Heart left ventricle (tissue), 16 donors: Measurements from ENCODE around the gene MAPK8. TPM values are rescaled to one million over a fixed set of nuclear protein-coding genes. Genes with fewer than 3 reads are reported as not detected.

Experiments used
- ATAC-seq, 4 donors: fragments of 200-7000 bp; cut with Tn5 transposase; one replicate each; pipeline ENCODE4 v1.9.1; 2020 to 2022; ENCODE audit warnings: moderate library complexity in 4 of 4, mild to moderate bottlenecking in 3 of 4, moderate number of reproducible peaks in 1 of 4
- DNase-seq, 5 donors: peaks; one replicate each; pipeline ENCODE4 v3.0.0-alpha.2; 2020
- H3K27ac ChIP-seq, 12 donors: fragments of 200-600 bp; sonication (generic) in 4 of 12; one replicate each; pipeline versions ENCODE4 v1.5.0 to v1.8.0; 2016 to 2022; ENCODE audit warnings: mild to moderate bottlenecking in 2 of 12
- H3K27me3 ChIP-seq, 9 donors: fragments of 200-600 bp; sonication (generic) in 2 of 9; one replicate each; pipeline versions ENCODE4 v1.5.1 to v1.8.0; 2016 to 2022; ENCODE audit warnings: mild to moderate bottlenecking in 3 of 9
- H3K36me3 ChIP-seq, 9 donors: fragments of 200-600 bp; sonication (generic) in 2 of 9; one replicate each; pipeline versions ENCODE4 v1.5.0 to v1.8.0; 2018 to 2022; ENCODE audit warnings: mild to moderate bottlenecking in 2 of 9
- H3K4me1 ChIP-seq, 12 donors: fragments of 200-600 bp; sonication (generic) in 4 of 12; one replicate each; pipeline versions ENCODE4 v1.5.0 to v1.8.0; 2016 to 2022; ENCODE audit warnings: mild to moderate bottlenecking in 3 of 12
- H3K4me3 ChIP-seq, 12 donors: fragments of 200-600 bp; sonication (generic) in 4 of 12; one replicate each; pipeline versions ENCODE4 v1.5.0 to v1.8.0; 2017 to 2022; ENCODE audit warnings: mild to moderate bottlenecking in 9 of 12, moderate library complexity in 4 of 12
- H3K9me3 ChIP-seq, 12 donors: fragments of 200-600 bp; sonication (generic) in 4 of 12; one replicate each; pipeline versions ENCODE4 v1.5.0 to v1.8.0; 2016 to 2022; ENCODE audit warnings: mild to moderate bottlenecking in 1 of 12
- CTCF ChIP-seq, 12 donors: fragments of 200-600 bp; sonication (generic) in 4 of 12; IDR thresholded peaks; one replicate each; pipeline versions ENCODE4 v1.5.0 to v1.8.0; 2018 to 2022; ENCODE audit warnings: antibody characterized with exemption in 12 of 12, mild to moderate bottlenecking in 5 of 12
- POLR2A ChIP-seq, 2 donors: fragments of 450-650 bp; IDR thresholded peaks; one replicate each; pipeline ENCODE4 v1.6.1; 2017; ENCODE audit warnings: antibody characterized with exemption in 2 of 2, mild to moderate bottlenecking in 2 of 2, moderate library complexity in 2 of 2
- WGBS, 4 donors: extraction: QIAGEN DNeasy Blood & Tissue Kit in 2 of 4; methylation state at CpG; one replicate each; pipeline versions ENCODE4 v1.1.5 to v1.1.7; 2013 to 2018; 5-methylcytosine and 5-hydroxymethylcytosine counted together
- intact Hi-C, 10 donors: fragments of 100-400 bp; cut with DNase I; formaldehyde crosslinking; loops; one replicate each; pipeline versions ENCODE4 v1.11.1 to v1.14.2; 2022
- polyA plus RNA-seq, 2 donors: library from polyadenylated mRNA; stranded (reverse); fragments of 200-250 nt; gene quantifications; one replicate each; pipeline ENCODE4 v1.2.3, GENCODE V29; 2013
- total RNA-seq, 9 donors: library from RNA; depleted of rRNA in 2 of 9; stranded (reverse); fragments of >200 nt in 2 of 9; fragmentation: NEBNext Ultra II Directional in 3 of 9; extraction: Animal tissue kit (Norgen Biotek cat#: 25700) in 3 of 9; gene quantifications; one replicate each; pipeline versions ENCODE4 v1.1.0 to v1.2.4, GENCODE V29; 2016 to 2023
- donor health status: ischemic (EF 13 %, LVEDD 7.1; RV severe dilation, severe dysfunction).
- donor health status: healthy with polysubstance abuse.
- donor health status: DM: no; HTN: yes; CAD: no.
- donor health status: DM: no; HTN: no; CAD: no.
- donor health status: ischemic (EF 25% LVEDD 6.9; RV normal size, moderate dysfunction).
- donor health status: ischemic (EF 25% LVEDD 5.7; RV mildly dilated, moderate dysfunction).
- donor health status: healthy.
- donor health status: DM: yes; HTN: yes; CAD: no.
- donor health status: ischemic (EF 35%, LVEDD 5.7; RV mildly dilated, moderate dysfunction).
- donor health status: nonischemic (EF 11% LVEDD 7.7; RV severe dilation, severe dysfunction).
- donor health status: DM: yes; HTN: yes; CAD: no.
- donor health status: PGD.
- donor health status: ischemic (EF 29% LVEDD 5.4; RV normal size, mild dysfunction).
- donor health status: nonischemic (EF 23%, LVEDD 6.1; RV moderate dilation, normal function).

Gene MAPK8
- total and polyA plus RNA-seq, 11 donors: 4.2 to 36.8 (median 31.0) TPM

DNA sequence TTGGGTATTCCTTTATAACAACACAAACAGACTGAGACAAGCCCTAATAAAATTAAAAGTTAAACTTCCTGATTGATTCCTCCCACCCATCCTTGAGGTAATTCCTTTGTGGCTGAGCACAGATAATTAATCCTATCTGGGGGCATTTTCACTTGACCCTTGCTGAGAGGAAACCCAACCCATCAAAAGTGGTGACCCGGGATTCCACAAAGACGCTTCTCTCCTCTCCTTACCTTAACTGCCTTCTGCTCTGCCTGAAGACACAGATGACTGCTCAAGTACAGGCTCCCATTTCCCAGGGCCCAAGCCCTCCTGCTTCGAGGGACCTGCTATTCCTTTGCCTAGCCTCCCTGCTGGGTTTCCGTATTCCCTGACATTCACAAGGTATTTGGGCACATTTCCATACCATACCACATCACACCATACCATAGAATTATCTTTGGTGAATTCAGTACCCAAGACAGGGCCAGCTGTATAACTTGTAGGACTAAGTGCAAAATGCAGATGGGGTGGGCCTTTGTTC lies 9.8 kb upstream of the MAPK8 start:
- intact Hi-C loops: no loop called here
- TF ChIP-seq CTCF (IDR thresholded peaks at IDR 0.05) (no peak), POLR2A (IDR thresholded peaks at IDR 0.05) (no peak)

DNA sequence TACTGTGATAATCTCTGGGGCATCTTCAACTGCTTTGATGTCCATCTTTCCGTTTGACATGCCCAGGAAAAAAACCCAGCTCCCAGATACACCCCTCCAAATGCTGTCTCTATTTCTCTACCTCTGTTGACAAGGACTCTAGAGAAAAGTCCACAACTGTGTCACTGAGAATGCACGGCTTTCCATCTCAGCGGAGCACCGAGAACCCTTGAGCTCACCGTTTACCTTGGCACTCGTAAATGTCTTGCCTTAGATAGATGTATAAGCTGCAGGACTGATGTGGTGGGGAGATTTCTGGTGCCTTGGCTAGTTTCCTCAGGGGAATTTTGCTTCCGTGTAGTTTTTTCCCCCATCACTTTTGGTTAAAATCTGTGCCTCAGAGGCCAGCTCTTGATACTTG lies 7.4 kb upstream of the MAPK8 start:
- 78 to 88% (median 83%) methylated on average over 7 of the region's 7 CpGs for WGBS, 4 donors
- intact Hi-C loops: no loop called here
- Histone ChIP-seq H3K27me3 (no peaks in the 10 kb centered on the region), H3K4me3 (no peak overlapping the region), H3K27ac (no peak overlapping the region), H3K4me1 (no peaks in the 10 kb centered on the region), H3K36me3 (no peaks in the 10 kb centered on the region), H3K9me3 (no peaks in the 10 kb centered on the region)
- DNase-seq: no peak
- no peak for ATAC-seq
- no peak for TF ChIP-seq POLR2A (IDR thresholded peaks at IDR 0.05)

More for the DNA sequence above, 9.8 kb upstream of the MAPK8 start:
- Histone ChIP-seq H3K27ac (no peak overlapping the region), H3K4me1 (no peaks in the 10 kb centered on the region), H3K27me3 (no peaks in the 10 kb centered on the region), H3K9me3 (no peaks in the 10 kb centered on the region), H3K4me3 (no peak overlapping the region), H3K36me3 (no peaks in the 10 kb centered on the region)
- ATAC-seq: no peak
- DNase-seq: no peak
- WGBS, 4 donors: 68 to 77% (median 73%) methylated on average over 4 of the region's 4 CpGs

DNA sequence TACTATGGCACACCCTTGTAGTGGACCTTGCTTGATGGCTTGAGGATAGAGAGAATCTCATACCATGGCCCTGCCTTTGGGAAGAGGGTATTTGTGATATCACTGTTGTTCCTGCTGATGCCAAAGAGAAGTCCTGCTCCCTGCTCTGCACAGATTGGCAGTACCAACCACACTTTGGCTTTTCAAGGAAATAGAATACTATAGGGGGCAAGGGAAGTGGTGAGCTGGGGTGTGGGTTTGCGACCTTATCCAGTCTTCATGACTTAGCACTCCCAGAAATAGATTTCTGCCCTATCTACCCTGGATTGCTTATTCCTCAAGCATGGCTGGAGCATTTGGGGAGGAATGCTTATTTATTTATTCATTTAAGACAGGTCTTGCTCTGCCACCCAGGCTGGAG lies 6.8 kb upstream of the MAPK8 start:
- Histone ChIP-seq H3K4me3 (no peak overlapping the region), H3K9me3 (no peaks in the 10 kb centered on the region), H3K4me1 (no peaks in the 10 kb centered on the region), H3K27me3 (no peaks in the 10 kb centered on the region), H3K36me3 (no peaks in the 10 kb centered on the region), H3K27ac (no peak overlapping the region)
- DNase-seq (no peak), ATAC-seq (no peak)
- intact Hi-C loops: no loop called here
- TF ChIP-seq POLR2A (IDR thresholded peaks at IDR 0.05) (no peak), CTCF (IDR thresholded peaks at IDR 0.05) (no peak)
- WGBS, 4 donors: 0 to 90% (median 41%) methylated on average over 1 of the region's 1 CpG

GRCh38 chr10:48300556-48300955 lies 5.9 kb upstream of the MAPK8 start:
- Histone ChIP-seq H3K36me3 (no peaks in the 10 kb centered on the region), H3K4me1 (no peaks in the 10 kb centered on the region), H3K9me3 (no peaks in the 10 kb centered on the region), H3K27me3 (no peaks in the 10 kb centered on the region), H3K4me3 (no peak overlapping the region), H3K27ac (no peak overlapping the region)
- intact Hi-C loops: no loop called here
- no peak for TF ChIP-seq POLR2A (IDR thresholded peaks at IDR 0.05)
- no peak for TF ChIP-seq CTCF (IDR thresholded peaks at IDR 0.05)
- ATAC-seq (no peak), DNase-seq (no peak)
- 74 to 84% (median 80%) methylated on average over 2 of the region's 2 CpGs for WGBS, 4 donors
